ENCODE measurements around the gene CATSPERB.
"Not testable (repeated sequence)": the region's sequence is repeated elsewhere in the genome, so short reads cannot be mapped to it uniquely, and the experiment has no call there.

CATSPERB gene

DNA sequence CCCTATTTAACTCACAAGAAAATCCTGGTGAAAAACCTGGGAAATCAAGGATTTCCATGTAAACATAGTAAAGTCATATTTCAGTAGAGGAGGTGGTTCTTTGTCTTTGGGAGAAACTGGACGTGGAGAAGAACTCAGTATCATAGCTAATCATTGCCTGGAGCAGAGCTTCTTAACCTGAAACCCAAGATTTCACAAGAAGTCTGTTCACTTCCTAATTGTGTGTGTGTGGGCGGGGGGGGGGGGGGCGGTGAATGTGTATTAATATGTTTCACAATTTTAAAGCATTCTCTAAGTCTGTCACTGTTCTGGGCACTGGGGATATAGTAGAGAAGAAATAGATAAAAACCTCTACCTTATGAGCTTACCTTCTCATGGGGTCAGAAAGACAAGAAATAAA is 125.0 kb downstream of the CATSPERB start:
- no peaks in the 10 kb centered on the region for H3K9me3 ChIP-seq (ENCODE audit: control insufficient read depth, low read length)
- no peak overlapping the region for H3K9ac ChIP-seq
- no peaks in the 10 kb centered on the region for H3K36me3 ChIP-seq (ENCODE audit: control insufficient read depth, insufficient read depth, low read length)
- no peak overlapping the region for H3K27ac ChIP-seq
- no peaks in the 10 kb centered on the region for H3K27me3 ChIP-seq (ENCODE audit: control insufficient read depth, insufficient read depth, low read length)
- no peak overlapping the region for H3K4me2 ChIP-seq (ENCODE audit: low read length)
- no peaks in the 10 kb centered on the region for H3K4me1 ChIP-seq
- no peaks in the 10 kb centered on the region for H3K79me2 ChIP-seq
- no peak overlapping the region for H2AFZ ChIP-seq
- TF ChIP-seq, protein P1, sequence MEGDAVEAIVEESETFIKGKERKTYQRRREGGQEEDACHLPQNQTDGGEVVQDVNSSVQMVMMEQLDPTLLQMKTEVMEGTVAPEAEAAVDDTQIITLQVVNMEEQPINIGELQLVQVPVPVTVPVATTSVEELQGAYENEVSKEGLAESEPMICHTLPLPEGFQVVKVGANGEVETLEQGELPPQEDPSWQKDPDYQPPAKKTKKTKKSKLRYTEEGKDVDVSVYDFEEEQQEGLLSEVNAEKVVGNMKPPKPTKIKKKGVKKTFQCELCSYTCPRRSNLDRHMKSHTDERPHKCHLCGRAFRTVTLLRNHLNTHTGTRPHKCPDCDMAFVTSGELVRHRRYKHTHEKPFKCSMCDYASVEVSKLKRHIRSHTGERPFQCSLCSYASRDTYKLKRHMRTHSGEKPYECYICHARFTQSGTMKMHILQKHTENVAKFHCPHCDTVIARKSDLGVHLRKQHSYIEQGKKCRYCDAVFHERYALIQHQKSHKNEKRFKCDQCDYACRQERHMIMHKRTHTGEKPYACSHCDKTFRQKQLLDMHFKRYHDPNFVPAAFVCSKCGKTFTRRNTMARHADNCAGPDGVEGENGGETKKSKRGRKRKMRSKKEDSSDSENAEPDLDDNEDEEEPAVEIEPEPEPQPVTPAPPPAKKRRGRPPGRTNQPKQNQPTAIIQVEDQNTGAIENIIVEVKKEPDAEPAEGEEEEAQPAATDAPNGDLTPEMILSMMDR (IDR thresholded peaks at IDR 0.05) = no peak
- H3K4me3 ChIP-seq (ENCODE audit: low read depth, low read length) = no peak overlapping the region

DNA sequence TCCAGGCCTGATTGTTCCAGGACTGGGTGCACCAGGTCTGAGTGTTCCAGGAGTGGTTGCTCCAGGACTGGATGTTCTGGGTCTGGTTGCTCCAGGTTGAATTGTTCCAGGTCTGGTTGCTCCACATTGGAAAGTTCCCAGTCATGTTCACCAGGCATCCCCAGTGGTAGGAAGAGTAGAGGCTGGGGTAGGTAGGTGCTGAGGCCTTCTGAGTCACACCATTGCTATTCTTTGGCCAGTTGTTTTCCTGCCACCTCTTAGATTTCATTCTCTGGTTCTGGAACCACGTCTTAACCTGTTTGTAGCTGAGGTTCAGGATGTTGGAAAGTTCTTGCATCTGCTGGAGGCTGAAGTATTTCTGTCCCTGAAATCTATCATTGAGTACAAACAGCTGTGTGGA is 127.3 kb downstream of the CATSPERB start:
- H3K4me1 ChIP-seq; H3K27me3 ChIP-seq (ENCODE audit: control insufficient read depth, insufficient read depth, low read length); H3K9me3 ChIP-seq (ENCODE audit: control insufficient read depth, low read length); H3K4me3 ChIP-seq (ENCODE audit: low read depth, low read length); H3K9ac ChIP-seq; H2AFZ ChIP-seq; H3K79me2 ChIP-seq; H3K4me2 ChIP-seq (ENCODE audit: low read length); H3K27ac ChIP-seq; H3K36me3 ChIP-seq (ENCODE audit: control insufficient read depth, insufficient read depth, low read length): not testable (repeated sequence)

DNA sequence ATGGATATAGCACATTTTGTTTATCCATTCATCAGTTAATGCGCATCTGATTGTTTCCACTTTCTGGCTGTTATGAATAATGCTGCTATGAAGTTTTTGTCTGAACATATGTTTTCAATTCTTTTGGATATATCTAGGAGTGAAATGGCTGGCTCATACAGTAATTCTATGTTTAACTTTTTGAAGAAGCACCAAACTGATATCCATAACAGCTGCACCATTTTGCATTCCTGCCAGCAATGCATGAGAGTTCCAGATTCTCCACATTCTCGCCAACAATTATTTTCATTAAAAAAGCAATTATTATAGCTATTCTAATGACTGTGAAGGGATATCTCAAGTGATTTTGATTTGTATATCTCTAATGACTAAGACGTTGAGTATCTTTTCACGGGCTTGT is 131.9 kb downstream of the CATSPERB start:
- Histone ChIP-seq H2AFZ (no peak overlapping the region), H3K4me3 (ENCODE audit: low read depth, low read length) (no peak overlapping the region), H3K9me3 (ENCODE audit: control insufficient read depth, low read length) (no peaks in the 10 kb centered on the region), H3K36me3 (ENCODE audit: control insufficient read depth, insufficient read depth, low read length) (no peaks in the 10 kb centered on the region), H3K9ac (no peak overlapping the region), H3K79me2 (no peaks in the 10 kb centered on the region), H3K4me2 (ENCODE audit: low read length) (no peak overlapping the region), H3K4me1 (no peaks in the 10 kb centered on the region), H3K27me3 (ENCODE audit: control insufficient read depth, insufficient read depth, low read length) (no peaks in the 10 kb centered on the region), H3K27ac (no peak overlapping the region)
- TF ChIP-seq, protein P1 (IDR thresholded peaks at IDR 0.05) = no peak

DNA sequence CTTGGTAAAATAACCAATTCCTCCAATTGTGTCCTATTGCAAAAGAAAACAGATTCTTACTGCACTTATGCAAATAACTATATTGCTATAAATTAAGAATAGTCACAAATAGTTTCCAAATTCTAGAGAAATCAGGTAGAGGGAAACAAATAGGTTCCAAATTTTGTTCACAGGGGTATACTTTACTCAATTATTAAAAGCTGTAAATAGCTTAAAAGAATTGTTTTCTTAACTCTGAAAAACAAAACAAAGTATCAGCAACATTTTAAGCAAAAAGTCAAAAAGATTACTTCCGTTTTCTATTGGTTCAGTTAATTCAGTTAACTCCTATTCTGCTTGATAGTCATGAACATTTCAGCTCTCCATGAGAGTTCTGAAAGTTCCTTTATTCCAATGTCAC is 136.2 kb downstream of the CATSPERB start:
- Histone ChIP-seq H3K79me2 (no peaks in the 10 kb centered on the region), H3K4me1 (no peaks in the 10 kb centered on the region), H2AFZ (no peak overlapping the region), H3K4me2 (ENCODE audit: low read length) (no peak overlapping the region), H3K9me3 (ENCODE audit: control insufficient read depth, low read length) (no peaks in the 10 kb centered on the region), H3K4me3 (ENCODE audit: low read depth, low read length) (no peak overlapping the region), H3K27ac (no peak overlapping the region), H3K36me3 (ENCODE audit: control insufficient read depth, insufficient read depth, low read length) (no peaks in the 10 kb centered on the region), H3K27me3 (ENCODE audit: control insufficient read depth, insufficient read depth, low read length) (no peaks in the 10 kb centered on the region), H3K9ac (no peak overlapping the region)
- TF ChIP-seq, protein P1 (IDR thresholded peaks at IDR 0.05) = no peak

DNA sequence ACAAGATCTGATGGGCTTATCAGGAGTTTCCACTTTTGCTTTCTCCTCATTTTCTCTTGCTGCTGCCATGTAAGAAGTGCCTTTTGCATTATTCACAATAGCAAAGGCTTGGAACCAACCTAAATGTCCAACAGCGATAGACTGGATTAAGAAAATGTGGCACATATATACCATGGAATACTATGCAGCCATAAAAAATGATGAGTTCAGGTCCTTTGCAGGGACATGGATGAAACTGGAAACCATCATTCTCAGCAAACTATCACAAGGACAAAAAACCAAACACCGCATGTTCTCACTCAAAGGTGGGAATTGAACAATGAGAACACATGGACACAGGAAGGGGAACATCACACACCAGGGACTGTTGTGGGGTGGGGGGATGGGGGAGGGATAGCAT is 137.9 kb downstream of the CATSPERB start:
- H3K27ac ChIP-seq; H2AFZ ChIP-seq; H3K4me3 ChIP-seq (ENCODE audit: low read depth, low read length); H3K9ac ChIP-seq; H3K79me2 ChIP-seq; H3K4me2 ChIP-seq (ENCODE audit: low read length); H3K27me3 ChIP-seq (ENCODE audit: control insufficient read depth, insufficient read depth, low read length); H3K4me1 ChIP-seq; H3K36me3 ChIP-seq (ENCODE audit: control insufficient read depth, insufficient read depth, low read length); H3K9me3 ChIP-seq (ENCODE audit: control insufficient read depth, low read length): not testable (repeated sequence)

DNA sequence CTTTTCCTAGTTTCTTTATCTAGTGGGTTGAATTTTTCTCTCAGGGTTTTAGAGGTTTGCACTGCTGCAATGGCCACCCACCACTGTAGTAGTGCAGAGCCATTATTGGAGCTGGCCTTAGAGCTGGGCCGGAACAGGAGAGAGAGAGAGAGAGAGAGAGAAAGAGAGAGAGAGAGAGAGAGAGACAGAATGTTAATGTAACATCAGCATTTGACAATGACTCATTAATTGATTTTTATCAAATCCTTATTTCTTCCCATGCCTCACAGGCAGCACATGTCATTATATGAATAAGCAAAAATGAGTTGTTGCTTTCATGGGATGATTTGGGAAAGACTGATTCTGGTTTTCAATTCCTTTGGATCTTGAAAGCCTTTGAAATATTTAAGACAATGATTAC is 145.5 kb downstream of the CATSPERB start:
- Histone ChIP-seq H3K27ac (no peak overlapping the region), H3K4me1 (peaks cover 4% of the 10 kb centered on the region), H2AFZ (no peak overlapping the region), H3K79me2 (no peaks in the 10 kb centered on the region), H3K9ac (no peak overlapping the region), H3K9me3 (ENCODE audit: control insufficient read depth, low read length) (no peaks in the 10 kb centered on the region), H3K36me3 (ENCODE audit: control insufficient read depth, insufficient read depth, low read length) (no peaks in the 10 kb centered on the region), H3K4me2 (ENCODE audit: low read length) (no peak overlapping the region), H3K4me3 (ENCODE audit: low read depth, low read length) (no peak overlapping the region), H3K27me3 (ENCODE audit: control insufficient read depth, insufficient read depth, low read length) (no peaks in the 10 kb centered on the region)
- TF ChIP-seq, protein P1 (IDR thresholded peaks at IDR 0.05) = no peak

Measured in parathyroid adenoma (tissue), 2 donors.